SK-MEL-5 (cell line): ENCODE results near the gene NEAT1. TPM values are rescaled to one million over a fixed set of nuclear protein-coding genes. Genes with fewer than 3 reads are reported as not detected.
A peak's percentile ranks its signal among the peaks of the same experiment; 100 is the strongest.
"Not testable (repeated sequence)": the region's sequence is repeated elsewhere in the genome, so short reads cannot be mapped to it uniquely, and the experiment has no call there.

Experiments
- DNase-seq: peaks from one replicate; pipeline ENCODE4 v3.0.0-alpha.2; 2016; ENCODE audit warnings: low read depth, low spot score
- in situ Hi-C: cut with HindIII; loops from 2 replicates; pipeline ENCODE4 v1.10.0; 2016; ENCODE audit warnings: low sequenced_read_pairs, high pct_unique_total_duplicates, low pct_unique_long_range_greater_than_20kb
- total RNA-seq: library from RNA; depleted of rRNA; stranded (reverse); fragments of >200 nt; shearing (Covaris generic); gene quantifications from 2 replicates; pipeline ENCODE4 v1.2.3, GENCODE V29; 2014

NEAT1 gene
- total RNA-seq, 1 experiment from 2014 or later = 13.3 TPM

DNA sequence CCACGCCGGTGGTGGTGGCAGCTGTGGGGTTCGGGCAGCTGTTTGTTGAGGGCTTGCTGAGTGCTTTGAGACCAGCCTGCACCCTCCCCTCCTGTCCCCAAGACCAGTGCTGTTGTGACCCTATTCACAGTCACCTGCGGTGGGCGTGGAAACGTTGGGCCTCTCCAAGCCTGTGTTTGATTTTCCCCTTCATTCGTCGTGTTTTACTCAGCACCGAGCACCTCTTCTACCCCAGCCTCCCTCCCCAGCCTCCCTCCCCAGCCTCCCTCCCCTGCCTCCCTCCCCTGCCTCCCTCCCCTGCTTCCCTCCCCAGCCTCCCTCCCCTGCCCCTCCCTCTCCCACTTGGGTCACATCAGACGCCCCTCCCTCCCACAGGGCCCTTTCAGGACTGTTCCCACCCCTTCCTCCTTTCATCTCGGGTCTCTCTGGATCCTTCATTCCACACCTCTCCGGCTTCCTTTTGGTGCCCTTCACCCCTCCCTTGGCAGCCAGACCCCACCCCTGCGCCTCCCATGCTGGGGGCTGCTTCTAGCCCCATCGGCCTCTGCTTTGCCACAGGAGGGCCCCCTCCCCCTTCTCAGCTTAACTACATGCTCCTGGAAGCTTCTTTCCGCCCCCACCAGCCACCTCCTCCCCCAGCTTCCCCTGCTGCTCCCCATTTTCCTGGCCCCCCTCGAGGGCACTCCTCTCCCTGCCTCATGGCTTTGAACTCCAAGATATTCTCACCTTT is 21.4 kb upstream of the NEAT1 start:
- no peak for DNase-seq
- in situ Hi-C loops = no loop called here

DNA sequence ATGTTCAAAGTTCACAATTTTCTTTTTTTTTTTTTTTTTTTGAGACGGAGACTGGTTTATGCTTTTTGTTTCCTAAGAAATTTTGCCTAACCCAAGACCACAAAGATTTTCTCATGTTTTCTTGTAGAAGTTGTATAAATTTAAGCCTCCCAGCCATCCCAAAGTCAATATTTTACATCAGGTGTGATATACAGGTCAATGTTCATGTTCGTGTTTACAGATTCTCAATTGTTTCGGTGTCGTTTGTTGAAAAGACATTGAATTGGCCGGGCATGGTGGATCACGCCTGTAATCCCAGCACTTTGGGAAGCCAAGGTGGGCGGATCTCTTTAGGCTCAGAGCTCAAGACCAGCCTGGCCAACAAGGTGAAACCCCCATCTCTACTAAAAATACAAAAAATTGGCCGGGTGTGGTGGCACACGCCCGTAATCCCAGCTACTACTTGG is 20.8 kb upstream of the NEAT1 start:
- DNase-seq = no peak
- in situ Hi-C loops = no loop called here

DNA sequence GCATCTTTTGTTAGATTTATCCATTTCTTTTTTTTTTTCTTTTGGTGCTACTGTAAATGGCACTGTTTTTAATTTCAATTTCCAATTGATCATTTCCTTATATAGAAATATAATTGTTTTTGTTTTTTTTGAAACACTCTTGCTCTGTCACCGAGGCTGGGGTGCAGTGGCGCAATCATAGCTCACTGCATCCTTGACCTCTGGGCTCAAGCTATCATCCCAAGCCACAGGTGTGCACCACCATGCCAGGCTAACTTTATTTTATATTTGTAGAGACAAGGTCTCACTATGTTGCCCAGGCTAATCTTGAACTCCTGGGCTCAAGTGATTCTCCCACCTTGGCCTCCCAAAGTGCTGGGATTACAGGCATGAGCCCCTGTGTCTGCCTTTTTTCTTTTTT is 19.8 kb upstream of the NEAT1 start:
- in situ Hi-C loops = no loop called here
- no peak for DNase-seq

DNA sequence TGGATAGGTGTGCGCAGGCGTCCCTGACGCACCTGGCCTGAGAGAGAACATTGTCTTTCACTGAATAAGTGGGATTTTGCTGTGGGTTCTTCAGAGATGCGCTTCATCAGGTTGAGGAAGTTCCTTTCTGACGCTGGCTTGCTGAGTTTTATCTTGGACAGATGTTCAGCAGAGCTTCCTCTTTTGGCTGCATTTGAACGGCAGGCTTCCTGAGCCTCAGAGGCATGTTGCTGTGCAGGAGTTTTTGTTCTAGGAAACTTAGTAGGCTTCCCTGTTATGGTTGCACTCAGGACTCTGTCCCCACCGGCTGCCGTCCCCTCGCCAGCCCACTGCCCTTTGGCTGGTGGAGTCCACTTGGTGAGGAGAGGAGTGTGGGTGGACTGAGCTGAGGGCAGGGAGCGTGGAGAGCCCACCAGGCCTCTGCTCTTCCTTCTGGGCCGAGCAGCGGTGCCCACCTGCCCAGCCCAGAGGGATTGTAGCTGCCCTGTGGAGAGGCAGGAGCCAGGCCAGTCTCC is 18.9 kb upstream of the NEAT1 start:
- in situ Hi-C loops = no loop called here
- DNase-seq = no peak

DNA sequence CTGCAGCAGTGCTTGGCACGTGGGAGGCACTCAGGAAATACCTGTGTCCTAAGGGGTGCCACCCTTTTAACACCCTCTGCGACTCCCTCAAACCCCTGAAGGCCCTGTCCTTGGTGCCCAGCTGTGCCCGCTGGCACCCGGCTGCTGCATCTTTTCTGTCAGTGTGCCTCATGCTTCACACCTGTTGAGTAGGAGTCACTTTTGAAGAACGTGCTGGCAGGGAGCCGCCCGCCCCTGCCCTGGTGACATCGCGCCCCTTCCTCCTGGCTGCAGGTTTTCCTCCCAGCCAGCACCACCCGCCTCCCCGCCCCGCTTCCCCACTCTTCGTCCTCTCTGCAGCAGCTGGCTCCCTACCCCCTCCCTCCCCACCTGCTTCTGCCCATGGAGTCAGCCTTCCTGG is 18.4 kb upstream of the NEAT1 start:
- no peak for DNase-seq
- in situ Hi-C loops = no loop called here

DNA sequence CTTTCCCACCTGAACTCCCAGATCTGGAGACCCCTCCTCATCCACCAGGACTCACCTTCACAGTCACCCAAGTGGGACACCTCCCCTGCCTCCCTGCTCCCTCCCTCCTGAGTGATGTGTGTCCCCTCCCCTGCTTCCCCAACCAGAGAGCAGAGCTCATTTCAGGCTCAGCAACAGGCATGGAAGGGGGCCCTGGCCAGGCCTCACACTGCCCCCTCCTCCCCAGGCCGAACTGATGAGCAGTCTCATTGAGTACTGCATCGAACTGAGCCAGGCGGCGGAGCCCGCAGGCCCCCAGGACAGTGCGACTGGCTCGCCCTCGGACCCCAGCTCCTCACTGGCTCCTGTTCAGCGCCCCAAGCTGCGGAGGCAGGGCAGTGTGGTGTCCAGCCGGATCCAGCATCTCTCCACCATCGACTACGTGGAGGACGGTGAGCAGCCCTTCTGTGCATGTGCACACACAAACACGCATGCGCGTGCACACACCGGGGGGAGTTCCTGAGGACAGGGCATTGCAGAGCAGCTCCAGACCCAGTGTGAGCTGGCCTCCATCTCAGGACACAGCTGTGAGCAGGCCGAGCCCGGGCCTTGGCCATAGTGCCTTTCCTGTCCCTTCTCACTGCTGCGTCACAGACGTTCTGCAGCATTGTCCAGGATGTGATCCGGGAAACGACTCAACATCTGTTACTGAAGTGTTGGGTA is 17.8 kb upstream of the NEAT1 start:
- no peak for DNase-seq
- in situ Hi-C loops = no loop called here

DNA sequence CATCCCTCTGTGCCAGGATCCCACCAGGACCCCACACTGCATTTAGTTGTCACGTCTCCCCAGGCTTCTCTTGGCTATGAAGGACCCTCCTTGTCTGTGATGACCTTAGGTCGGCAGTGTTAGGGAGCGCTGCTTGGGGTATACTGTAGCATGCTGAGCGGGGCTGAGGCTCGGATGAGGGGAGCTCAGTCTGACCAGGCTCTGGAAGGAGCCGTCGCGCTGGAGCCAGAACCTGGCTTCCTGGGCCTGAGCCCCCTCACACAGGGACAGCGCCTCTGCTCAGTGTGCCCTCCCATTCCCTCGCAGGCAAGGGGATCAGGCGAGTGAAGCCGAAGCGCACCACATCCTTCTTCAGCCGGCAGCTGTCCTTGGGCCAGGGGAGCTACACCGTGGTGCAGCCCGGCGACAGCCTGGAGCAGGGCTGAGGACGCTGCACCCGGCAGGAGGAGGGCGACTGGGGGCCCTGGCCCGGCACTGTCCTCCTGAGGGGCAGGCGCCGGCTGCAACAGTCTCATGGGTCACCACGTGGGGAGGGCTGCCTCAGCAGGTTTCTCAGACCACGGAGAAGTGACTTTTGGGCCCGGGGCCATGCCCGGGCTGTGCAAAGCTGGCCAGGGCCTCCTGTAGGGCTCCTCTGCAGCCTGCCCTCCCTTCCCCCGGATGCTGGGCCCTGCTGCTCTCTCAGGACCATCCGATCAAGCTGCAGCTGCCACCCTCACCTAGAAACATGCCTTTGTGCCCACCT is 11.5 kb upstream of the NEAT1 start:
- in situ Hi-C loops = no loop called here
- no peak for DNase-seq

DNA sequence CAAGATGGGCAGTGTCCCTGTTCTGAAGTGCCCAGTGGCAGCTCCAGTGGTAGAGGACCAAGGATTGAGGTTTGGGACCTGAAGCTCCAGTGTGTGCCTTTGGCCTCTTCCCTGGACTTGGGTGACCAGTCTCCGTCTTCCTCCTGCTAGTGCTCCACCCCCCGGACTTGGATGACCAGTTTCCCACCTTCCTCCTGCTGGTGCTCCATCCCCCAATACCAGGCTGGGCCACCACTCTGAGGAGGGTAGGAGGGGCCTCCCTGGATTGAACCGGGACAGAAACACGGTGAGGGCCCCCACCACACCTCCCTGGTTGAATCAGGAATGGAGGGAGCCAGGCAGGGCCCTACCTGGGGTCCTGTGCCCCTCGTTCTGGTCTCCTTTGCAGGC is 10.9 kb upstream of the NEAT1 start:
- no peak for DNase-seq
- in situ Hi-C loops = no loop called here

DNA sequence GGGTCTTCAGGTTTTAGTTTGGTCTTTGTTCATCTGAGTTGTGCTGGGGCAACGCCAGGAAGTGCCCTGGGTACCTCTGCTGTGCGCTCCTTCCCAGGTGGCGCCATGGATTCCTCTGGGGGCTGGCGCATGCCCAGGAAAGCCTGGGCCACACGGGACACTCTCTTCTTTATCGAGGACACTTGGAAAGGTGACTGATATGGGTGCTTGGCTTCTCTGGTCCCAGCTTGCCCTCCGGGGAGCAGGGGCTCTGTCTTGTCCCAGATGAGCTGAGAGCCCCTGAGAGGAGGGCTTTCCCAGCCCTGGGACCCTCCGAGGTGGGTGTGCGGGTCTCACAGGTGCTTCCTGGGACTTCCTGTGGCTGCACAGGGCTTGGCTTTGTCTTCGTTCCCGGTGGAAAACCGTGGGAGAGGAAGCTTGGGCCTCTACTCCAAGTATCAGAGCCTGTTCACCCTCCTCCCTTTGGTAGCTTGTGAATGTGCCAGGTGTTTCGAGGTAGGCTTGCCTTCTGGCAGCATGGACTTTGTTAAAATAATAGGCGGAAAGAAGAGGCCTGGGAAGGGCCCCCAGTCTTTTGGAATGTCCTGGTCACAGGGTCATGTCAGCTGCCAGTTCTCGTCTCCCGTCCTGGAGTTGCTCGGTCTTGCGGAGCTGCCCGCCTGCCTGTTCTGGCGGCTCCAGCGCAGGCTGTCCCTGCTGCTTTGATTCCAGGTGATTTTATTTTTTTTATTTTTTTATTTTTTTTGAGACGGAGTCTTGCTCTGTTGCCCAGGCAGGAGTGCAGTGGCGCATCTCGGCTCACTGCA is 10.1 kb upstream of the NEAT1 start:
- in situ Hi-C loops = no loop called here
- no peak for DNase-seq

DNA sequence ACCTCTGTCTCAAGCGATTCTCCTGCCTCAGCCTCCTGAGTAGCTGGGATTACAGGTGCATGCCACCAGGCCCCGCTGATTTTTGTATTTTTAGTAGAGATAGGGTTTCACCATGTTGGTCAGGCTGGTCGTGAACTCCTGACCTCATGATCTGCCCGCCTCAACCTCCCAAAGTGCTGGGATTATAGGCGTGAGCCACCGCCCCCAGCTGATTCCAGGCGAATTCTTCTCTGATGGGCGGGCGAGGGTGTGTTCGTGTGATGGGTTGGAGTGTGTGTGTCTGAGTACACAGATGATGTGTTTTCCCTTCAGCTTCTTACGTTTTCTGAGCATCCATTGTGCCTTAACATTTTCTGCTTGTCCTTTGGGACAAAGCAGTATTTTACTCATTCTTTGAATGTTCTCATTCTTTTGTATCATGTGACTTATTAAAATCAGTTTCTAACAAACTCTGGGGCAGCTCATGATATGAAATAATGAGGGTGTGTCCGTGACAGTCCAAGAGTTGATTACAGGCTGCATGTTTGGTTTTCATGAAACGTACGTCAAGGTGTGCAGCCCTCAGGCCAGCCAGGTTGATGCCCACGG is 9.4 kb upstream of the NEAT1 start:
- in situ Hi-C loops = not testable (repeated sequence)
- DNase-seq = peak; percentile 66

DNA sequence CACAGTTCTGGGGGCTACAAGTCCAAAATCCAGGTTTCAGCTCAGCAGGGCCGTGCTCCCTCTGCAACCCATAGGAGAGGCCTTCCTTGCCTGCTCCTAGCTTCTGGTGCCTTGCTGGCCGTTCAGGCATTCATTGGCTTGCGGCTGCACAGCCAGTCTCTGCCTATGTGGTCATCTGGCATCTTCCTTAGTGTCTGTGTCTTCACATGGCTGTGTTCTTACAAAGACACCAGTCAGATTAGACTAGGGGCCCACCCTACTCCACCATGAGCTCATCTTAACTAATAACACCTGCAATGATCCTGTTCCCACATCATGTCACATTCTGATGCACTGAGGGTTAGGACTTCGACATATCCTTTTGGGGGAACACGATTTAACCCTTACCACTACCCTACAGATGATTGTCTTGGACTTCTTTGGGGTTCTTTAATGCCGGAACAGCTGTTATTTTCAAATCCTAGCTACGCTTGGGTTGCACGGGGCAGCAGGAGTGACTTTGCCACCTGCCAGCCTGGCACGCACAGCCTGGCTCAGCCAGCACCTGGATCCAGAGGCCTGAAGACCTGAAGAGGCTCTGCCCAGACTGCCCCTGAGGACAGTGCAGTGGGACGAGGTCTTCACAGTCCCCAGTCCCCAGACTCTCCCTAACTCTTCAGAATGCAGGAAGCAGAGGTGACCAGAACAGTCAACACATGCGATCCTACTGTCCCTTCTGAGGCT is 7.7 kb upstream of the NEAT1 start:
- DNase-seq = peak; percentile 45
- in situ Hi-C loops = no loop called here

DNA sequence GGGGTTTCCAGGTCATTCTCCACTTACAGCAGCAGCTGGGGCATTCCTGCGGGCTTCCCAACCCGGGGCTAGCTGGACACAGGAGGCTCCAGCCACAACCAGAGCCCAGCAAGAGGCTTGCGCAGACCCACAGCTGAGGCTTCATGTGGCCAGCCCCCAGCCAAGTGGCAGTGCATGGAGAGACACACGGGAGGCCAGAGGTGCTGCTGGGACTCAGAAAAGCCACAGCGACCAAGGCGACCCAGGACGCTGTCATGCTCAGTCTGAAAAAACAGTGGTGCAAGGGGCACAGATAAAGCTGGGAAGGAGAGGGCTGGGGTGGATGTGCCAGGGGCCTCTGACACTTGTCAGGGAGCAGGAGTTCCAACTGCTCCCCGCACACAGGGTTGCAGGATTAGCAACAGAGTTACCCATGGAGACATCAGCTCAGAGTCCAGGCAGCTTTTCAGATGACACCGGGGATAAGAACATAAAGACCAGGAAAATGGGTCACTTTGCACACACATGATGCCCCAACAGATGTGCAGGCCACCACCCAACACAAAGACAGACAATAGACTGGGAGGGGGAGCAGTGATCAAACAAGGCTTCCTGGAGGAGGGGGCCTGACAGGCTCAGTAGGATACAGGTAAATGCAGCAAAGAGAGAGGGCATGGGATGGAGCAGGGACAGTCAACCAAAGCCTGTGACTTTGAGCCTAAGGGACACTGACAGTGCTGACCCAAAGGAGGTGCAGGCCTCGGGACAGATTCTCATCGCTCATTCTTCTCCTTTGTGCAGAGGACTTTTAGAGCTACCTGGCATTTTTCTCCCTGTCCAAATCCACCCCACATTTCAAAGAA is 6.9 kb upstream of the NEAT1 start:
- peak; percentile 4 for DNase-seq

DNA sequence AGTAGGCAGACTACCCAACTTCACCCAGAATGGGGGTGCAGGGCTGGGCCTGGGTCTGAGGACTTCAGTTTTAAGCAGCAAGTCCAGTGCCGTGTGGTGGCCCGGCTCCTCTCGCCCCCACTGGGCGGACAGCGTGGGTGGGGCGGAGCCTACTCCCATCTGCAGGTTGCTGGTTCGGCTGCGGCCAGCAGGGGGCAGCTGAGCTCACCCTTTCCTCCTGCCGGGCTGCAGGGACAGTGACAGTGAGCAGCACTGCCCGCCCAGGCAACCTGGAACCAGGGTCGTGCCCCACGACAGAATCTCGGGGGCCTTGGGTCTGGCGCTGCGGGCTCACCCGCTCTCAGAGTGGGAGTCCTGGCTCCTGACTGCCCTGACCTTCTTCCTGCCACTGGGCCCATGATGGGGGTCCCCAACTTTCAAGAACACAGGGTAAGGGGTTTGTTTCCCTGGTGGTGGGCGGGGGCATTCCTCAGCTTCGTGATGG is 6.2 kb upstream of the NEAT1 start:
- DNase-seq = peak; percentile 80
- in situ Hi-C loops = no loop called here

More for the DNA sequence above, 6.9 kb upstream of the NEAT1 start:
- in situ Hi-C loops = no loop called here

DNA sequence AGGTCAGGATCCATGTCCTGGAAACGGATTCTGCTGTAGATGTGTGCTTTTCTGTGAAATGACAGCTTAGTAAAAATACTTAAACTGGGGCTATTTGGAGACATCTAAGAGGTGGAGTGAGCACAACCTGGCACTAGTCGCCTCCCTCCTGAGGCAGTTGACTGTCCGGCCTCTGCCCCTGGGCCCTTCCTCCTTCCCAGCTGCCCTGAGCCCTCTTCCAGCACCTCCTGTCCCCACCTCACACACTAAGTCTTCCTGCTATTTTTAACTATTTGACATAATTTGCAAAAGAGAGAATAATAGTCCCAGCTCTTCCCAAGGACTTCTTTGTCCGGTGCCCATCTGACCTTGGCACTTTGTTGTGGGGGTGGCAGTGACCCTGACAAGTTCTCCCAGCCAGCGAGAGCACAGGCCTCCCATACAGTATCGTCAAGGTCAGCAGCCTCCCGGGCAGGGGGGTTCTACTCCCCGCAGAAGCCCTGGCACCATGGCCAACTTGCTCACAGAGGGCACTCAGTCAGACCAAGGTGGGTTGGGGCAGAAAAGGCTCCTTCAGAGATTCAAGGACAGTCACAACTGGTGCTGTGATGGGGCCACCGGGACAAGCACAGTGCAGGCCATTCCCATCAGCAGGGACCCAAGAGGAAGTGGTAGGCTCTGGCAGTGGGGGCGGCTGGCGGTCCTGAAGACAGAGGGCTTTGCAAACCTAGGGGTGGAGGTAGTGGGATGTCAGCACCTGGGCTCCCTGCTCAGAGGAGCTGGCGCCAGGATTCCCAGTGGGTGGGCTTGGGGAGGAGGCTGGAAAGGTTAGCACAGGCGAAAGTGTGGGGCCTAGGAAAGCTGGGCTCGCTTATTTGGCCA is 5.5 kb upstream of the NEAT1 start:
- in situ Hi-C loops = no loop called here
- DNase-seq = peak; percentile 8
